HG03103 (cell line): ENCODE results near the gene ERN2.

ENCODE experiments used
- ATAC-seq: cut with Tn5 transposase; IDR thresholded peaks from one replicate; pipeline ENCODE4 v1.9.1; 2021; ENCODE audit warnings: low read depth; ENCODE audit not compliant: unreplicated experiment

ERN2 gene

DNA sequence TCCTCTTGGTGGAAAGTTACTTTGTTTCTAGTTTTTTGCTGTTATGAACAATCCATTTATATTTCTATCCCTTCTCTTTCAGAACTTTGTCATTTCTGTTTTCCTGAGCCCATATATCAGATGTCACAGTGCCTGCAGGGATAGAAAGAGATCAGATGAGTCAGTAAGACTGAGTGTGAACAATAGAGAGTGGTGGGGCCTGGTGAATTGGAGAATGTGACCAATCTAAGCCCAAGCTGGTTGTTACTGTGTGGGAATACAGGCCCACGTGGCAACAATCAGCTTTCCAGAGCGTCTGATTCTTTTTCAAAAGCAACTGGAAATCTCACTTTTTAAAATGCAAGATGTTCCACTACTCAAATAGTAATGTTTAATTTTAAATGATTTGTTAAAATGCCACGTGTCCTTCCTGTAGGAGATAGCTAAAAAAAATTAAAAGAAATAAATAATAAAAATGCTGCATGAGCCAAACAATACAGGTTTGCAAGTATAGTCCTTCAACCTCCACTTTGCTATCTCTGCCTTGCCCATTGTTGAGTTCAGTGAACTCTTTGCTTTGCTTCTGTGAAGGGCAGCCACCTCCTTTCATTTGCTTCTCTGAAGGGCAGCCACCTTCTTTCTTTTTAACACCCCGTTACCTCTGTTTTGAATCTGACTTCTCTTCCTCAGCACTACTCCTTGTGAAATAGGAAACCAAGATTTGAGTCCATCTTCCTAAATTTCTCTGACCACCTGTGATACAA, 62.2 kb downstream of the ERN2 start:
- no peak for ATAC-seq

DNA sequence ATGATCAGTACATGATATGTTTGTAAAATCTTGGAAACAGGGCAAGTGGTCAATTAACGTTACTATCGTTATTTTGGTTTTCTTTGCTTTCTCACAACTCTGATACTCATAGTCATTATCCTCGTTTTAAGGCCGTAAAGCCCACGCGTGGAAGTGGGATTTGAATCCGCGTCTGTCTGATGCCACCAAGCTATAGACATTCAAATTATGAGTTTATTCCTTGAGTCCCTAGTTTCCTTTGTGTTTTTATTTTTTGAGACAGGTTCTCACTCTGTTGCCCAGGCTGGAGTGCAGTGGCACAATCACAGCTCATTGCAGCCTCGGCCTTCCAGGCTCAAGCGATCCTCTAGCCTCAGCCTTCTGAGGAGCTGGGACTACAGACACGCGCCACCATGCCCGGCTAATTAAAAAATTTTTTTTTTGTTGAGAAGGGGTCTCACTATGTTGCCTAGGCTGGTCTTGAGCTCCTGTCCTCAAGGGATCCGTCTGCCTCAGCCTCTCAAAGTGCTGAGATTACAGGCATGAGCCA, 70.7 kb downstream of the ERN2 start:
- ATAC-seq, result no peak

- peak; percentile 91 for ATAC-seq
Measured at GRCh38 chr16:23640931-23641765, 71.9 kb downstream of the ERN2 start, which contains the start of the genes DCTN5 and PALB2. Gene DCTN5, plus strand, starts transcription at chr16:23641466. Its CDS starts 77 bp downstream, at chr16:23641543. Gene PALB2, minus strand, starts transcription at chr16:23641310. Its CDS starts 153 bp downstream, at chr16:23641157.

GRCh38 chr16:23640615-23640930, 72.4 kb downstream of the ERN2 start:
- ATAC-seq, result no peak
